ENCODE results near the gene DCP1B. TPM values are rescaled to one million over a fixed set of nuclear protein-coding genes. Genes with fewer than 3 reads are reported as not detected.

Gene DCP1B
- total RNA-seq, 3 donors from 2014 or later (not counting 1 experiment from before 2014, with no cell fraction given), result 4.7 to 8.5 (median 7.5) TPM

DNA sequence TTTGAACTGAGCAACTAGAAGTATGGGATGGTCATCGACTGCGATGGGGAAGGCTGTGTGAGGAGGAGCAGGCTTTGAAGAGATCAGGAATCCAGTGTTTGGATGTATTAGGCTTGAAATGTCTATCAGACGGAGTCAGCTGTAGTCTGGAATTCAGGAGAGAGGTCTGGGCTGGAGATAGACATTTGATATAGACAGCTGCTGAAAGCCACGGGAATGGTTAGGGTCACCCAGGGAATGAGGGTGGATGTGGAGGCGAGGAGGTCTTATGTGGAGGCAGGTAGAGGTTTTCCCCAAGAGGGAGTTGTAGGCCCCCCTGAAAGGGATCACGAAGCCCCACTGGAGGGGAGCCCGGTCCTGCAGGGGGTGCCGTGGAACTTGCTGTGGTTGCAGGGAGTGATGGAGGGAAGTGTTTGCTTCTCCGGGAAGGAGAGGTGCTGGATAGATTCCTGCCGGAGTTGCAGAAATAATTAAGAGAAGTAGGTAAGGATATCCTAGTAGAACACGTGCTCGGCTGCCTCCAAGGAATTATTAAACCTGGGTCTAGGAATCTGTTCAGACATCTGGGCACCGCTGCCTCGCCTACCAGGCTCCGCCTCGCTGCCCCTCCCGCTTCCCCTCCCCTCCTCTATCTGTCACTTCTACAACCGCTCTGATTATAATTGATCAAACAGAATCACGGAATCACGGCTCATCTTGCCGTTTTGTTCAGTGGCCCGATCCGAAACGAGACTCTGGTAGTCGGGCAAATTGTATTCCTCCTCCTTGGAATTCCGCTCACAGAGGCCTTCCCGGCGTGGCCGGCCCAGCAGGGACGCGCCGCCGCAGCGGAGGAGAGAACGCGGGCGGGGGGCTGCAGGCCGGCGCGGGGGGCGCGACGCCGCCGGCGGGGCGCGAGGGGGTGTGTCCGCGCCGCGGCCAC is 47.7 kb upstream of the DCP1B start:
- no peaks in the 10 kb centered on the region for H3K9me3 Mint-ChIP-seq
- Histone ChIP-seq H3K4me3 (ENCODE audit: low read length) (no peak overlapping the region), H3K27ac (ENCODE audit: low read length) (no peak overlapping the region), H3K4me1 (ENCODE audit: control insufficient read depth, insufficient read depth, low read length) (peaks cover 7% of the 10 kb centered on the region), H3K36me3 (ENCODE audit: control insufficient read depth, insufficient read depth, low read length) (no peaks in the 10 kb centered on the region), H3K27me3 (ENCODE audit: control insufficient read depth, insufficient read depth, low read length) (peaks cover 32% of the 10 kb centered on the region), H3K9me3 (ENCODE audit: control insufficient read depth, insufficient read depth, low read length) (no peaks in the 10 kb centered on the region)
- no peak for DNase-seq
- no peak overlapping the region for H3K27ac Mint-ChIP-seq
- no peaks in the 10 kb centered on the region for H3K36me3 Mint-ChIP-seq
- peaks cover 55 to 68% of the 10 kb centered on the region in 2 donors for H3K27me3 Mint-ChIP-seq (ENCODE audit: low read depth in 2 of 2)
- H3K4me1 Mint-ChIP-seq, result peaks cover 0 to 17% of the 10 kb centered on the region in 2 donors
- intact Hi-C loops (cut with micrococcal nuclease), result no loop called here
- no peak for TF ChIP-seq CTCF (IDR thresholded peaks at IDR 0.05)
- H3K4me3 Mint-ChIP-seq, result peak overlapping the region; percentile 62
- no peak for ATAC-seq
- WGBS (ENCODE audit: insufficient coverage), result 13% methylated on average over 52 of the region's 52 CpGs

GRCh38 chr12:2049604-2050540 is 45.6 kb upstream of the DCP1B start:
- Histone ChIP-seq H3K9me3 (ENCODE audit: control insufficient read depth, insufficient read depth, low read length) (no peaks in the 10 kb centered on the region), H3K27ac (ENCODE audit: low read length) (no peak overlapping the region), H3K36me3 (ENCODE audit: control insufficient read depth, insufficient read depth, low read length) (no peaks in the 10 kb centered on the region), H3K27me3 (ENCODE audit: control insufficient read depth, insufficient read depth, low read length) (peaks cover 15% of the 10 kb centered on the region), H3K4me1 (ENCODE audit: control insufficient read depth, insufficient read depth, low read length) (peaks cover 7% of the 10 kb centered on the region), H3K4me3 (ENCODE audit: low read length) (no peak overlapping the region)
- no peak overlapping the region for H3K4me3 Mint-ChIP-seq
- ATAC-seq (no peak), DNase-seq (no peak)
- no peaks in the 10 kb centered on the region for H3K9me3 Mint-ChIP-seq
- WGBS (ENCODE audit: insufficient coverage), result 45% methylated on average over 7 of the region's 8 CpGs
- intact Hi-C loops (cut with micrococcal nuclease), result no loop called here
- H3K27ac Mint-ChIP-seq, result no peak overlapping the region
- H3K27me3 Mint-ChIP-seq (ENCODE audit: low read depth in 2 of 2), result peaks cover 41 to 58% of the 10 kb centered on the region in 2 donors
- H3K4me1 Mint-ChIP-seq, result peaks cover 0 to 16% of the 10 kb centered on the region in 2 donors
- no peak for TF ChIP-seq CTCF (IDR thresholded peaks at IDR 0.05)
- H3K36me3 Mint-ChIP-seq, result no peaks in the 10 kb centered on the region

DNA sequence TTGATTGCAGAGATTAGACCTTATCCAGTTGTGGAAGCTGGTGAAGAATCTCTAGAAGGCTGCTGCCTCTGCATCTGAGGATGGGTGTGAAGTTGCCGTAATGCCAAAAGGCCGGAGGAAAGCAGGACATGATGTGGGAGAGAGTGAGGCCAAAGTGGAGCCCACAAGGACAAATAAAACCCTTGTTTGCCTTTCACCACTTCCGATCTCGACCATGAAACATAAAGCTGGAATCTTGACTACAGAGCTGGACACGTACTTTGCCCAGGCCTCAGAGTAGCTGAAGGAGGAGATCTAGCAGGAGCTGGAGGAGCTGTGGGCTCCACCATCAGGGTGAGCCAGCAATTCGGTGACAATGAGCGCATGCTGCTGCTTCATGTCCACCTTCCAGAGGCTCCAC is 43.5 kb upstream of the DCP1B start:
- H3K27ac Mint-ChIP-seq, result no peak overlapping the region
- H3K4me1 ChIP-seq (ENCODE audit: control insufficient read depth, insufficient read depth, low read length), result peaks cover 3% of the 10 kb centered on the region

More for the DNA sequence above, 43.5 kb upstream of the DCP1B start:
- intact Hi-C loops (cut with micrococcal nuclease), result no loop called here
- 92% methylated on average over 7 of the region's 7 CpGs for whole genome bisulfite sequencing (ENCODE audit: insufficient coverage)
- H3K27me3 Mint-ChIP-seq (ENCODE audit: low read depth in 2 of 2), result peaks cover 33 to 61% of the 10 kb centered on the region in 2 donors
- H3K9me3 Mint-ChIP-seq, result no peaks in the 10 kb centered on the region
- peaks cover 0 to 8% of the 10 kb centered on the region in 2 donors for H3K4me1 Mint-ChIP-seq
- Histone ChIP-seq H3K27ac (ENCODE audit: low read length) (no peak overlapping the region), H3K4me3 (ENCODE audit: low read length) (no peak overlapping the region), H3K9me3 (ENCODE audit: control insufficient read depth, insufficient read depth, low read length) (no peaks in the 10 kb centered on the region), H3K27me3 (ENCODE audit: control insufficient read depth, insufficient read depth, low read length) (peaks cover 12% of the 10 kb centered on the region), H3K36me3 (ENCODE audit: control insufficient read depth, insufficient read depth, low read length) (no peaks in the 10 kb centered on the region)
- DNase-seq, result no peak
- H3K4me3 Mint-ChIP-seq, result no peak overlapping the region
- ATAC-seq, result no peak
- H3K36me3 Mint-ChIP-seq, result no peaks in the 10 kb centered on the region
- TF ChIP-seq CTCF (IDR thresholded peaks at IDR 0.05), result no peak

All from natural killer cell (primary cell).